ENCODE data around the gene PTGIS. TPM values are rescaled to one million over a fixed set of nuclear protein-coding genes. Genes with fewer than 3 reads are reported as not detected.

Gene PTGIS
- total RNA-seq, 6 experiments from 2014 or later = 0.05 TPM; not detected in 5

GRCh38 chr20:49589747-49590146 is 21.8 kb upstream of the PTGIS start:
- no peaks in the 10 kb centered on the region for H3K9me3 Mint-ChIP-seq
- H3K36me3 Mint-ChIP-seq (ENCODE audit: low read depth) = no peaks in the 10 kb centered on the region
- no peak overlapping the region for H3K4me3 Mint-ChIP-seq
- peaks cover 56% of the 10 kb centered on the region for H3K4me1 Mint-ChIP-seq (ENCODE audit: low read depth)
- DNase-seq = no peak
- peaks cover 39% of the 10 kb centered on the region for H3K27me3 Mint-ChIP-seq (ENCODE audit: insufficient read depth)
- TF ChIP-seq CTCF (IDR thresholded peaks at IDR 0.05) = no peak
- no peak overlapping the region for H3K27ac Mint-ChIP-seq

- DNase-seq = peak; percentile 24
- peaks cover 38% of the 10 kb centered on the region for H3K27me3 Mint-ChIP-seq (ENCODE audit: insufficient read depth)
- H3K27ac Mint-ChIP-seq = peak overlapping the region; percentile 75
- H3K4me1 Mint-ChIP-seq (ENCODE audit: low read depth) = peaks cover 56% of the 10 kb centered on the region
- TF ChIP-seq CTCF (IDR thresholded peaks at IDR 0.05) = no peak
- H3K36me3 Mint-ChIP-seq (ENCODE audit: low read depth) = peaks cover 10% of the 10 kb centered on the region
- H3K4me3 Mint-ChIP-seq = peak overlapping the region; percentile 21; the same call in 1 of the 2 replicates
- peaks cover 11% of the 10 kb centered on the region for H3K9me3 Mint-ChIP-seq
Observed at GRCh38 chr20:49587111-49587570, 19.2 kb upstream of the PTGIS start.

- H3K4me1 Mint-ChIP-seq (ENCODE audit: low read depth) = peaks cover 62% of the 10 kb centered on the region
- peaks cover 39% of the 10 kb centered on the region for H3K27me3 Mint-ChIP-seq (ENCODE audit: insufficient read depth)
- DNase-seq = no peak
- peaks cover 15% of the 10 kb centered on the region for H3K9me3 Mint-ChIP-seq
- TF ChIP-seq CTCF (IDR thresholded peaks at IDR 0.05) = no peak
- peaks cover 10% of the 10 kb centered on the region for H3K36me3 Mint-ChIP-seq (ENCODE audit: low read depth)
- no peak overlapping the region for H3K27ac Mint-ChIP-seq
- H3K4me3 Mint-ChIP-seq = peak overlapping the region; percentile 20; the same call in 1 of the 2 replicates
Observed at GRCh38 chr20:49585585-49586245, 17.8 kb upstream of the PTGIS start.

- Mint-ChIP-seq H3K36me3 (ENCODE audit: low read depth) (peaks cover 10% of the 10 kb centered on the region), H3K9me3 (peaks cover 15% of the 10 kb centered on the region), H3K27me3 (ENCODE audit: insufficient read depth) (peaks cover 40% of the 10 kb centered on the region), H3K27ac (no peak overlapping the region), H3K4me1 (ENCODE audit: low read depth) (peaks cover 72% of the 10 kb centered on the region), H3K4me3 (no peak overlapping the region)
- DNase-seq = no peak
- TF ChIP-seq CTCF (IDR thresholded peaks at IDR 0.05) = no peak
Observed at GRCh38 chr20:49584418-49585382, 16.8 kb upstream of the PTGIS start.

GRCh38 chr20:49583669-49584417 is 15.9 kb upstream of the PTGIS start:
- TF ChIP-seq CTCF (IDR thresholded peaks at IDR 0.05) = no peak
- peak; percentile 44 for DNase-seq
- H3K4me3 Mint-ChIP-seq = peak overlapping the region; percentile 31
- H3K27me3 Mint-ChIP-seq (ENCODE audit: insufficient read depth) = peaks cover 40% of the 10 kb centered on the region
- no peak overlapping the region; the same call in 1 of the 2 replicates for H3K27ac Mint-ChIP-seq
- H3K4me1 Mint-ChIP-seq (ENCODE audit: low read depth) = peaks cover 75% of the 10 kb centered on the region
- peaks cover 10% of the 10 kb centered on the region for H3K36me3 Mint-ChIP-seq (ENCODE audit: low read depth)
- peaks cover 15% of the 10 kb centered on the region for H3K9me3 Mint-ChIP-seq

Measured in HFFc6 (cell line).